GM21367 (cell line): ENCODE data around the gene AKAP1.

Source experiments
- ATAC-seq: cut with Tn5 transposase; IDR thresholded peaks from one replicate; pipeline ENCODE4 v1.9.1; 2021; ENCODE audit not compliant: unreplicated experiment

Gene AKAP1

GRCh38 chr17:57104461-57105175 lies 19.6 kb downstream of the AKAP1 start:
- ATAC-seq: no peak

GRCh38 chr17:57105591-57105990 lies 20.5 kb downstream of the AKAP1 start:
- no peak for ATAC-seq

DNA sequence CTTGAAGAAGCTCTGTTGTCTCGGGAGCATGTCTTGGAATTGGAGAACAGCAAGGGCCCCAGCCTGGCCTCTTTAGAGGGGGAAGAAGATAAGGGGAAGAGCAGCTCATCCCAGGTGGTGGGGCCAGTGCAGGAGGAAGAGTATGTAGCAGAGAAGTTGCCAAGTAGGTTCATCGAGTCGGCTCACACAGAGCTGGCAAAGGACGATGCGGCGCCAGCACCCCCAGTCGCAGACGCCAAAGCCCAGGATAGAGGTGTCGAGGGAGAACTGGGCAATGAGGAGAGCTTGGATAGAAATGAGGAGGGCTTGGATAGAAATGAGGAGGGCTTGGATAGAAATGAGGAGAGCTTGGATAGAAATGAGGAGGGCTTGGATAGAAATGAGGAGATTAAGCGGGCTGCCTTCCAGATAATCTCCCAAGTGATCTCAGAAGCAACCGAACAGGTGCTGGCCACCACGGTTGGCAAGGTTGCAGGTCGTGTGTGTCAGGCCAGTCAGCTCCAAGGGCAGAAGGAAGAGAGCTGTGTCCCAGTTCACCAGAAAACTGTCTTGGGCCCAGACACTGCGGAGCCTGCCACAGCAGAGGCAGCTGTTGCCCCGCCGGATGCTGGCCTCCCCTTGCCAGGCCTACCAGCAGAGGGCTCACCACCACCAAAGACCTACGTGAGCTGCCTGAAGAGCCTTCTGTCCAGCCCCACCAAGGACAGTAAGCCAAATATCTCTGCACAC lies 21.2 kb downstream of the AKAP1 start:
- no peak for ATAC-seq

- no peak for ATAC-seq
Observed at GRCh38 chr17:57106836-57107497, 21.9 kb downstream of the AKAP1 start.

- ATAC-seq: no peak
Observed at GRCh38 chr17:57107498-57108101, 22.6 kb downstream of the AKAP1 start.

DNA sequence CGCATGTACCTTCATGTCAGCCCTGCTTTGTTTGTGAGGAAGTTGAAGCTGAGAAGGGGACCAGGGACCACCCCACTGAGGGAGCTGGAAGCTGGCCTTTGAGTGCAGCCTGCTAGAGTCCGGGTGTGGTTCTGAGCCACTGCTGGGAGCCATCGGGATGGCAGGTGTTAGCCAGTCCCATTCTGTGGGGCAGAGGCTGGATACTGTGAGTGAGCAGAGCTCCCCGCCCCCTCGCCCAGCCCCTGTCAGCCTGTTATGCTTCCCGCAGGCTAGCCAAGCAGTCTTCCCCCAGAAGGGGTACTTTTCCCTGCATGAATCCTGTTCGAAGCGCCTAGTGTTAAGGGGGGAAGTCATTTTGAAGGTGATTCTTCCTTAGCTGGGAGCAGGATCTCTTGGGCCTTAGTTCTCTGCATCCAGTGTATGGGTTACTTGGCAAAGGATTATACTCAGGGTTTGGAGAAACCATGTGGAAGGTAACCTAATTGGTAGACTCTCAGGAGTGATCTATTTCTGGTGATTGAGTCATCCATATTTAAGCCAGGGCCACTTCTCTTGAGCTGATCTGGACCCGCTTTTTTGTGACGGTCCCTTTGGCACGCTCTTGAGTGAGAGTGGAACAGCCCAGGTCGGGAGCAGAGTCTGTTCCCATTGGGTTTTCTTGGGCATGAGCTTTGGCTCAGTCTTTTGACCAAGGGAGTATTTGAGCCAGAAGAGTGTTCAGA lies 23.8 kb downstream of the AKAP1 start:
- no peak for ATAC-seq

DNA sequence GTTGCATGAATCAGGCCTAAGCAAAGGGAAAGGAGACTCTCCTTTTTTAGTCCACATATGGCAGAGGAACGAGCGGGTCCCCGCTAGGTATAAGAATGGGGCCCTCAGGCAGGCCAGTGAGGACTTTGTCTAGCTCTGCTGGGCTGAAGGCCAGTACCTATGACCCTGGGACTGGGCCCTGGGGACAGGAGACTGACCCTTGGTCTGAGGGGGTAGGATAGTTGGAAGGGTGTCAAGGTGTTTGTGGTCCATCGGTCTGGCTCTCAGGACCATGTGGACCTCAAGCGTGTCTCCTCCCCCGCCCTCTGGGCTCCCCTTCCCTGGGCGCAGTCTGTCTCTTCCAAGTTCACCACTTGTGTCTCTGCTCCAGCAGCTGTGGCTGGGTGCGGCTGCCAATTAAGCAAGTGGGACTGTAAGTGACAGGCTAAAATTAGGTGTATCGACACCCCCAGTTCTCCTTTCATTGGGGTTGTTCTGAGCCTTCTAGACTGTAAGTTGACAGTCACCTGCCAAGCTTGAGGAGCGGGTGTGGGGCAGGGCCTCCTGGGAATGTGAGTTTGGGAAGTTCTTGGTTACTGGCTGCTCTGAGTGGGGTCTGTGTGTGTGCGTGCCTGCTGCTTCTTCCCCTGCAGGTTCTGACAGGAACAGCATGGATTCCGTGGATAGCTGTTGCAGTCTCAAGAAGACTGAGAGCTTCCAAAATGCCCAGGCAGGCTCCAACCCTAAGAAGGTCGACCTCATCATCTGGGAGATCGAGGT lies 24.5 kb downstream of the AKAP1 start:
- ATAC-seq: no peak

DNA sequence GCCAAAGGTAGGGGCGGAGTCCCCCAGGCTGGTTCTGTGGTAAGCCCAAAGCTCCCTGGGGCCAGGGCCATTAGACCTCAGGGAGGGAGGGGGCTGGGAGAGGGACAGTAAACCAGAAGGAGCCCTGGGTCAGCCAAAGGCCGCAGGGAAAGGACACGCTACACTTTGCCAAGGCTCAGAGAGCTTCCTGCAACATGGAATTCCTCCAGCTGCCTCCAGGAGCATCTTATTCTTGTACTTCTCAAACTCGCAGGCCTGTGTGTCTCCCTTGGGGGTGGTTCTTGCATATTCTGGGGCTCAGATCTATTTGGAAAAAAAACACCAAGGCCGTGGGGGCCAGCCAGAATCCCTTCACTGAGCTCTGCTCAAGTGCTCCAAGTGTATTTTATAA lies 25.1 kb downstream of the AKAP1 start:
- ATAC-seq: no peak

DNA sequence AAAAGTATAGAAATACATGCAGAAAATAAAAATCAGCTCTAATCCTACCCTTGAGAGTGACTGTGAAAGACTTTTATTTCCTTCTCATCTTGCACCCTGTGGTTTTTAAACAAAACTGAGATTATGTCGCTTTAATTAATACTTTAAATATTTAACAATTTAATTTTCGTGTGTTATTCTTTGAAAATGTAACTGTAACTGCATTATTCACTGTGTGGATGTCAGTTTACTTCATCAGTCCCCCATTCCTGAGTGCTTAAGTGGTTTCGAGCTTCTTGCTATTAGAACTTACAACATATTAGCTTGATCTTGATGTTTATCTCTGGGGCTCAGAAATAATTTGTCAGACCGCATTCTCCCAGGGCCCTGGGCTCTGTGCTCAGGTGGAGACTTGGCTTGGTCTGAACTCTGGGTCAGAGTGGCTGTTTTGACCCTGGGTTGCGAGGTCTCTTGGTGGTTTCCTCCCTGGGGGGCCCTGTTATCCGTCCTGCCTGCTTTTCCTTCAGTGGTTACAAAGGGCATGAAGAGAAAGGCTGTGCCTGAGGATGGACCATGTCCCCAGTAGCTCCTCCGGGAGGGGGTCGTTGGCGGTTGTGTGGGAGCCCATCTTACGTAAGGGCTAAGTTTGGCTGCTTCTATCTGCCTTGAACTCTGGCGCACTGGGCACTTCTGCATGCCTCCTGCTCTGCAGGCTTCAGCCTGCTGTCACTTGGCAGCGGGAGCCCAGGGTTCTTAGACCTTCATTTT lies 25.7 kb downstream of the AKAP1 start:
- no peak for ATAC-seq

DNA sequence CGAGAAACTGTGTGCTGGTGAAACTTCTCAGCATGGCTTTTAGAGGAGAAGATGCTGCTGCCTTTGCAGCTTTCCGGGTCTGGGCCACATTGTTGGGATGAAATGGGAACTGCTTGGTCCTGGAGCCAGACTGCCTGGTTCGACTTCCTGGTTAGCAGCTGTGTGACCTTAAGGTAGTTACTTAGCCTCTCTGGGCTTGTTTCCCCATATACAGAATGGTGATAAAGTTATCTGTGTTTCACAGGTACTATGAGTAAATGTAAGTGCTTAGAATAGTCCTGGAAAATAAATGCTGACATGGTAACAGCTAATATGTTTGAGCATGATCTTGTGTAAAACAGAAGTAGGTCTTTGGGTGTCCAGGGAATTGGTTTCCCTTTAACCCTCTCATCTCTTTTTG lies 26.3 kb downstream of the AKAP1 start:
- ATAC-seq: no peak

DNA sequence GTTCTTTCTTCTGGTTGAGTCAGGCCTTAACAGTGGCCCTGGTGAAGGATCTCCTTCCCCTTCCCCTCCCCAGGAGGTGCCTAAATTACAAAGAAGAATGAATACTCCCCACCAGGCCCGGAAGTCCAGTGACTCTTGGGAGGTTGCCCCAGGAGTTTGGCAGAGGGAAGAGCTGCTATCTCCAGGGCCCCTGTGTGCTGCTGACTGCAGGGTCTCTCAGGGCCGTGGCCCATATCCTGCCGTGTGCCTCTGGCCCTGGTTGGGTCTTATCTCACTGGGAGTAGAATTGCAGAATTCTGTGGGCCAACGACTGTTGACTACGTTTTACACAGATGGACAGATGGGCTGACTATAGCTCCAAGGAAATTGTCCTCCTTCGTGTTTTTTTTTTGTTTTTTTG lies 28.0 kb downstream of the AKAP1 start:
- no peak for ATAC-seq

DNA sequence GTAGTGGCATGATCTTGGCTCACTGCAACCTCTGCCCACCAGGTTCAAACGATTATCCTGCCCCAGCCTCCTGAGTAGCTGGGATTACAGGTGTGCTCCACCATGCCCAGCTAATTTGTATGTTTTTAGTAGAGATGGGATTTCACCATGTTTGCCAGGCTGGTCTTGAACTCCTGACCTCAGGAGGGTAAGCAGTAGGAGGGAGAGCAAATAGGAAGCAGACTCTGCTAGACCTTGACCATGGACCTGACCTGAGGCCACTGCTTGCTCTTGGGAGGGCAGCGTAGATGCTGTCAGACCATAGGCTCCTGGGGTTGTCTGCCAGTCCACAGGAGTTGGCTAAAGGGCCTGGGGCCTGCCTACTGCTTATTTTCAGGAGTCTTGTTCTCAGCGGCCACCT lies 28.6 kb downstream of the AKAP1 start:
- ATAC-seq: no peak

DNA sequence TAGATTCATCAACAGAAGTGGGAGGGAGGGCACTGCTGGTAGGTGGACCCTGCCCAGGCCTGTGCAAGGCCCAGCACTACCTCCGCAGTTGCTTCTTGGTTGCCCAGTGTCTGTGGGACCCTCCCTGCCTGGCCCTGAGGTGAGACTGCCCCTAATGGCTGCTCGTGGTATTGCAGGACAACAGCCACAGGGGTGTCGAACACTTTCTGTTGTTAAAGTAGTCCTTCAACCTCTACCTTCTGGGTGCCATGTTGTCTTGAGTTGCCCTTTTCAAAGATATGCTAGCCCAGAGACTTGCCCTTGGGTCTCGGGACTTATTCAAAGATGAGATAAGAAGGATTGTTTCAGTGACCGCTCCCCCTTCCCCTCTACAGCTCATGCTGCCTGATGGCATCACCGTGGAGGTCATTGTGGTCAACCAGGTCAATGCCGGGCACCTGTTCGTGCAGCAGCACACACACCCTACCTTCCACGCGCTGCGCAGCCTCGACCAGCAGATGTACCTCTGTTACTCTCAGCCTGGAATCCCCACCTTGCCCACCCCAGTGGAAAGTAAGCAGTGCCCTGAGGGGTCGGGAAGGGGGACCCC lies 29.1 kb downstream of the AKAP1 start:
- ATAC-seq: no peak

GRCh38 chr17:57115377-57115776 lies 30.3 kb downstream of the AKAP1 start:
- no peak for ATAC-seq

GRCh38 chr17:57115916-57116315 lies 30.9 kb downstream of the AKAP1 start:
- no peak for ATAC-seq

DNA sequence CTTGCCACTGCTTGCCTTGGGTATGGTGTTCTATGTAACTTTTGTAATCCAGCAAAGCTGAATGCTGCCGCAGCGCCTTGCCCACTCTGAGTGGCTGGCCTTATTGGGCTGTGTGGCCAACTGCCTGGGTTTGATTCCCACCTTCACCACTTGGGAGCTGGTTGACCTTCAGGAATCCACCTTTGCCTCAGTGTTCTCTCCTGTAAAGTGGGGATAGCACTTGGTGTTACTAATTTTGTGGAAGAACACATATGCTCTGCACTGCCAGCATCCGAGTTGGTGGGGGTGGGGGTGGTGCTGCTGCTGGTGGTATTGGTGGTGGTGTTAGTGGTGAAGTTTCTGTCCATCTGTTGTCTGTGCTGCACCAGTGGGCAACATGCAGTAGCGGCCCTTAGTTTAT lies 32.8 kb downstream of the AKAP1 start:
- ATAC-seq: no peak

GRCh38 chr17:57120814-57121213 lies 35.8 kb downstream of the AKAP1 start:
- ATAC-seq: no peak

- ATAC-seq: no peak
Observed at GRCh38 chr17:57121308-57122042, 36.4 kb downstream of the AKAP1 start.

GRCh38 chr17:57124053-57124452 lies 39.0 kb downstream of the AKAP1 start:
- ATAC-seq: no peak
